GM18517 (cell line): Measurements from ENCODE around the gene BSN.

ENCODE experiments used
- ATAC-seq: cut with Tn5 transposase; IDR thresholded peaks from one replicate; pipeline ENCODE4 v1.9.1; 2021; ENCODE audit warnings: mild to moderate bottlenecking, moderate library complexity; ENCODE audit not compliant: unreplicated experiment

Gene BSN

GRCh38 chr3:49626101-49626581 lies 71.9 kb downstream of the BSN start:
- no peak for ATAC-seq

GRCh38 chr3:49626796-49627195 lies 72.5 kb downstream of the BSN start:
- ATAC-seq = no peak

GRCh38 chr3:49627634-49628033 lies 73.4 kb downstream of the BSN start:
- no peak for ATAC-seq

- no peak for ATAC-seq
Measured at GRCh38 chr3:49628249-49628648, 74.0 kb downstream of the BSN start.

GRCh38 chr3:49629451-49629850 lies 75.2 kb downstream of the BSN start:
- ATAC-seq = no peak

- no peak for ATAC-seq
Measured at GRCh38 chr3:49629866-49630265, 75.6 kb downstream of the BSN start.

- ATAC-seq = no peak
Measured at GRCh38 chr3:49630784-49631183, 76.5 kb downstream of the BSN start.

- no peak for ATAC-seq
Measured at GRCh38 chr3:49634736-49635135, 80.5 kb downstream of the BSN start.

GRCh38 chr3:49636883-49637609 lies 82.8 kb downstream of the BSN start:
- ATAC-seq = no peak

- no peak for ATAC-seq
Measured at GRCh38 chr3:49638445-49638844, 84.2 kb downstream of the BSN start.

- no peak for ATAC-seq
Measured at GRCh38 chr3:49639551-49639950, 85.3 kb downstream of the BSN start.

- ATAC-seq = no peak
Measured at GRCh38 chr3:49641292-49641691, 87.0 kb downstream of the BSN start.

- no peak for ATAC-seq
Measured at GRCh38 chr3:49641921-49642707, 87.8 kb downstream of the BSN start.

GRCh38 chr3:49642708-49643145 lies 88.5 kb downstream of the BSN start:
- no peak for ATAC-seq

- no peak for ATAC-seq
Measured at GRCh38 chr3:49644684-49645083, 90.4 kb downstream of the BSN start.

- ATAC-seq = no peak
Measured at GRCh38 chr3:49646236-49646635, 92.0 kb downstream of the BSN start.

GRCh38 chr3:49647741-49648140 lies 93.5 kb downstream of the BSN start:
- ATAC-seq = no peak

GRCh38 chr3:49648354-49649019 lies 94.2 kb downstream of the BSN start:
- ATAC-seq = no peak

GRCh38 chr3:49649576-49649975 lies 95.3 kb downstream of the BSN start:
- ATAC-seq = no peak

GRCh38 chr3:49650177-49650576 lies 95.9 kb downstream of the BSN start:
- ATAC-seq = no peak

- ATAC-seq = no peak
Measured at GRCh38 chr3:49650637-49651036, 96.4 kb downstream of the BSN start.
